ENCODE measurements around the gene DCUN1D2.

Gene DCUN1D2

DNA sequence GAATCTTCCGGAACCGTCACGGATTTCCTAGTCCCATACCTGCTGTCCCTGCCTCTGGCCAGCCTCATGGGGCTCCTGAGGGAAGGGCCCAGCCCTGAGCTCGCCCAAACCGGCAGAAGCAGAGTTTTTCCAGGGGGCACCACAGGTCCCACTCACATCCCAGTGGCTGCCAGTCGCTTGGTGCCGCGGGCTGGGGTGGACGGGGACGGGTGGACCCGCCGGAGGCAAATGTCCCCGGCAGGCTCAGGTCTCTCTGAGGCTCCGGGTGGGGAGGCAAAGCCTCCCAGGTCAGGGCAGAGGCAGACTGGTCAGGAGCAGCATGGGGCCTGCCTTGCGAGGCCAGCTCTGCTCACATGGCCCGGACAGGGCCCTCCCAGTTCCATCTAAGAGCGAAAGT, 62.0 kb downstream of the DCUN1D2 start:
- DNase-seq (ENCODE audit: insufficient read length, low spot score): no peak
- TF ChIP-seq, protein P1, sequence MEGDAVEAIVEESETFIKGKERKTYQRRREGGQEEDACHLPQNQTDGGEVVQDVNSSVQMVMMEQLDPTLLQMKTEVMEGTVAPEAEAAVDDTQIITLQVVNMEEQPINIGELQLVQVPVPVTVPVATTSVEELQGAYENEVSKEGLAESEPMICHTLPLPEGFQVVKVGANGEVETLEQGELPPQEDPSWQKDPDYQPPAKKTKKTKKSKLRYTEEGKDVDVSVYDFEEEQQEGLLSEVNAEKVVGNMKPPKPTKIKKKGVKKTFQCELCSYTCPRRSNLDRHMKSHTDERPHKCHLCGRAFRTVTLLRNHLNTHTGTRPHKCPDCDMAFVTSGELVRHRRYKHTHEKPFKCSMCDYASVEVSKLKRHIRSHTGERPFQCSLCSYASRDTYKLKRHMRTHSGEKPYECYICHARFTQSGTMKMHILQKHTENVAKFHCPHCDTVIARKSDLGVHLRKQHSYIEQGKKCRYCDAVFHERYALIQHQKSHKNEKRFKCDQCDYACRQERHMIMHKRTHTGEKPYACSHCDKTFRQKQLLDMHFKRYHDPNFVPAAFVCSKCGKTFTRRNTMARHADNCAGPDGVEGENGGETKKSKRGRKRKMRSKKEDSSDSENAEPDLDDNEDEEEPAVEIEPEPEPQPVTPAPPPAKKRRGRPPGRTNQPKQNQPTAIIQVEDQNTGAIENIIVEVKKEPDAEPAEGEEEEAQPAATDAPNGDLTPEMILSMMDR (IDR thresholded peaks at IDR 0.05; ENCODE audit: insufficient read depth, missing control alignments): no peak
- FAIRE-seq: no peak

DNA sequence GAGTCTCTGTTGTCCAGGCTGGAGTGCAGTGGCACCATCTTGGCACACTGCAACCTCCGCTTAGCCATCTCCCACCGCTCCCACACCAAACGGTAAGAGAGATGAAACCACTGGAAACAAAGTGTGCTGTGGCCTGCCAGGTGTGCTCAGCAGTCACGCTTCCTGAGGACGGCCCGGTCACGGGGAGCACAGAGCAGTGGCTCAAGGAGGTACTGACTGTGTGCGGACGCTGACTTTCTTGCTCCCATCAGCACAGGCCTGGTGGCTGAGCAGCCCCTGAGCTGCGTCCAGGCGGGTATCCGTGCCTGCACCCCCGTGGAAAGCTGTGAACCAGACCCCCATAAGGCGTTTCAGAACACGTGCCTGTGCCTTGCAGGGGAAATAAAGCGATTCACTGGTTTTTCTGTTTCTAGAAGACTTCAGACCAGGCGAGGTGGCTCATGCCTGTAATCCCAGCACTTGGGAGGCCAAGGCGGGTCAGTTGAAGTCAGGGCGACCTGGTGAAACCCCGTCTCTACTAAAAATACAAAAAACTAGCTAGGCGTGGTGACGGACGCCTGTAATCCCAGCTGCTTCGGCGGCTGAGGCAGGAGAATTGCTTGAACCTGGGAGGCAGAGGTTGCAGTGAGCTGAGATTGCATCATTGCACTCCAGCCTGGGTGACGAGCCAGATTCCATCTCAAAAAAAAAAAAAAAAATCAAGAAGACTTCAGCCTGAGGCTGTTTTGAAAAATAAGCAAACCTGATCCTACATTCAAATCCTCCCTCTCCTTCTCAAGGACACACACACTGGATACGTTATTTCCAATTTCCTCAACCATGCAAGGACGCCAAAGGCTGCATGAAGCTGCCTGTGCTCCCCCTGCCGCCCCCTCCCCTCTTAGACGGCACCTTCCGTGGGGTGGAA, 62.7 kb downstream of the DCUN1D2 start:
- FAIRE-seq: no peak
- no peak for DNase-seq (ENCODE audit: insufficient read length, low spot score)
- TF ChIP-seq, protein P1 (IDR thresholded peaks at IDR 0.05; ENCODE audit: insufficient read depth, missing control alignments): no peak

DNA sequence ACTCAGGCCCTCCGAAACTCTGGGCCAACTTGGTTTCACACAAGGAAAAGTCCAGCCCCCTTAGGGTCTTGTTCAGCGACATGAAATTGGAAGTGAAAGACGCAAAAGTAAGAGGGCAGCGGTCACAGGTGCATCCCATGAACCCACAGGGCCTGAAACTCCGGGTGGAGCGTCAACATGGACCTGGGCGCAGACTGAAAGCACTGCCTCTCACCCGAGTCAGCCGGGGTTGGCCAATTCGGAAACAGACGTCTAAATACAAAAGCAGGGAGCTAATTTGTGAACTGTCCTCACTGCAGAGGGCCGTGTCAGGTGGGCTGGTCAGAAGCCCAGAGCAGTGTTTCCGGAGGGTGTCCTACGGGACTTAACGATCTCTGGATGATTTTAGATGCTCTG, 63.9 kb downstream of the DCUN1D2 start:
- FAIRE-seq (no peak), DNase-seq (ENCODE audit: insufficient read length, low spot score) (no peak)
- TF ChIP-seq, protein P1 (IDR thresholded peaks at IDR 0.05; ENCODE audit: insufficient read depth, missing control alignments): no peak

DNA sequence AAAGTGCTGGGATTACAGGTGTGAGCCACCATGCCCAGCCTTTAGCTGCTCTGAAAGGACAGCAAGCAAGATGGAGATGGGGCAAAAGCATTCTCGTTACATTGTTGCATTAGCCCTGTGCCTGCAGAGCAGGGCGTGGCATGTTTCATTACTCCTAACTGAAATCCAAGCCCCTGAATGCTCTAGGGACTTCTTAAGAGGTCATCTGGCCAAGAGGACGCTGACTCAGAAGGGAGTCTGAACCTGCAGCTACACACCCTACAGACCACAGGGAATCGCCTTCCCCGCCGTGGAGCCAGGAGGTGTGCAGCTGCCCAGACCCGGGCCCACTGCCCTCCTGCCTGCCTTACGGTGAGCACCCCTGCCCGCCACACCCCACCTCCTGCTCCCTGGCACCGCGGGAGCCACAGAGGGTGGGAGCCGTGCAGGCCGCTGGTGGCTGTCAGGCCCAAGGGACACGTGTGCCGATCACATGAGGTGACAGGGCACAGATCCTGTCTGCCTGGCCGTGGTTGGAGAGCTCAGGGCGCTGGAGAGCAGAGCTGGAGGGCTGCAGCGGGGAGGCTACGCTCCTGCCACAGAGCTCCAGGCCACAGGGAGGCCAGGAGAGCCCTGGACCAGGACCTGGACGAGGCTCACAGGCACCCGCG, 64.4 kb downstream of the DCUN1D2 start:
- no peak for FAIRE-seq

DNA sequence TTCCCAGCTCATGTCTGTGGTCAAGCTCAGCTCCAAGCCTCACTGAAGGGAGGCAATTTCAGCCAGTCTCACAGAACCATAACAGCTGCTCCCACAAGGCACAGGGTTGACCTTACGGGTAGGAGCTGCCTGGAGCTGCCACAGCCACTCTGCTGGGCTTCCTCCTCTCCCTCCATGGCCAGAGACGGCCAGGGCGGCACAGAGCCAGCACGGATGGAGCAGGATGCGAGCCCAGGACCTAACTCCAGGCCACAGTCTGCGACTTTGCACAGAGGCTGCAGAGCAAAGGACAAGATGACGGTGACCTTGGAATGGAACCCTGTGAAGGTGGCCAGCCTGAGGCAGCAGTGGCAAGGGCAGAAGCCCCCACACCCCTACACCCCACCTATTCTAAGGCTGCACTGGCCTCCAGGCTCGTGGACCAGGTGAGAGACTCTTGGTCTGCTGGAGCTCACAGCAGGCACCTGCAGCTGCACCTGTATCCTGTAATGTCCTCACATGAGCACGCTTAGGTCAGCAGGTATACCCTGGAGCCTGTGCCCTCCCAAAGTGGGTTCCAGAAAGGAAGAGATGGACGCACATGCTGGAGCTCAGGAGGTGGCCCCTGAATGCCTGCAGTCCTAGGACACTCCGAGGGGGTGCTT, 66.9 kb downstream of the DCUN1D2 start:
- FAIRE-seq (no peak), DNase-seq (ENCODE audit: insufficient read length, low spot score) (no peak)
- TF ChIP-seq, protein P1 (IDR thresholded peaks at IDR 0.05; ENCODE audit: insufficient read depth, missing control alignments): no peak

More for the DNA sequence above, 64.4 kb downstream of the DCUN1D2 start:
- TF ChIP-seq, protein P1 (IDR thresholded peaks at IDR 0.05; ENCODE audit: insufficient read depth, missing control alignments): no peak
- DNase-seq (ENCODE audit: insufficient read length, low spot score): no peak

DNA sequence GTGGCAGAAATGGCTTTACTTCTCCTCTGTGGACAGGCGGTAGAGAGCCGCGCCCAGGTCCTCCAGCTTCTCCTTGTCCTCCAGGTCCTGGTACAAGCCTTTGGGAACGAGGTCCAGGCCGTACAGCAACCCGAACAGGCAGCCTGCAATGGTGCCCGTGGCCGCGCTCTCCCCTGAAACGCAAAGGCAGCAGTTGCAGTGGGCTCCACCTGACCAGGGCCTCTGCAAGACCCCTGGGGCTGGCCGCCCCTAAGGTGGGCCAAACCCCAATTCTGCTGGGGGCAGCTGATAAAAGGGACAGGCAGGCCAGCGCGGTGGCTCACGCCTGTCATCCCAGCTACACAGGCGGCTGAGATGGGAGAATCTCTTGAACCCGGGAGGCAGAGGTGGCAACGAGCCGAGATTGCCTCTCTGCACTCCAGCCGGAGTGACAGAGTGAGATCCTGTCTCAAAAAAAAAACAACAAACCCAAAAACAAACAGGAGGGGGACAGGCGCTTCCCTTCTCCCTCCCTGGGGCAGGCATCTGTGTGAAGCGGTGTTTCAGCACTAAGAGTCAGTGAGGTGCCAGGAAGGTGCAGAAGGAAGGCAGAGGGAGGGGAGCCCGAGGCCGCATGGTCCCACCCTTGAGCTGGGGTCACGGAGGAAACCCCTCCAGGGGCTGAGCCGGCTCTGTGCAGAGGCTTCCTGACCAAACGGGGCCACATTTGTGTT, 67.5 kb downstream of the DCUN1D2 start:
- TF ChIP-seq, protein P1 (IDR thresholded peaks at IDR 0.05; ENCODE audit: insufficient read depth, missing control alignments): no peak
- no peak for DNase-seq (ENCODE audit: insufficient read length, low spot score)
- FAIRE-seq: no peak
